ENCODE measurements around the gene TCHHL1. TPM values are rescaled to one million over a fixed set of nuclear protein-coding genes. Genes with fewer than 3 reads are reported as not detected.

The TCHHL1 gene
- total RNA-seq, 1 donor from 2014 or later, result not detected

Other genes with a start within 250 kb of the TCHHL1 start
- gene C2CD4D, start 249.2 kb downstream of the TCHHL1 start, total RNA-seq, result 1.0 and 1.2 TPM in 2 replicates
- not detected in 2 replicates for gene THEM5, start 235.4 kb downstream of the TCHHL1 start, total RNA-seq
- gene THEM4, start 179.6 kb downstream of the TCHHL1 start, total RNA-seq, result 24.7 and 27.5 TPM in 2 replicates
- gene S100A10, start 95.2 kb downstream of the TCHHL1 start, total RNA-seq, result 105 and 106 TPM in 2 replicates
- gene S100A11, start 52.1 kb downstream of the TCHHL1 start, total RNA-seq, result 203 and 205 TPM in 2 replicates
- gene TCHH, start 26.4 kb upstream of the TCHHL1 start, total RNA-seq, result not detected in 2 replicates
- gene RPTN, start 70.2 kb upstream of the TCHHL1 start, total RNA-seq, result not detected in 2 replicates
- gene HRNR, start 135.1 kb upstream of the TCHHL1 start, total RNA-seq, result not detected in 2 replicates
- not detected in 2 replicates for gene FLG, start 236.2 kb upstream of the TCHHL1 start, total RNA-seq

Measured in activated T-helper 1 cell treated with anti-CD3 and anti-CD28 coated beads, Interleukin-12 subunit alpha, Interleukin-12 subunit beta, Interleukin-2, Interleukin-4 antibody, amounts not matched to agents 30 ng/mL and 10 ng/mL and 1 ng/mL, durations not matched to agents 14 hours and 24 hours and 36 hours (primary cell).